GM19324 (cell line): Measurements from ENCODE around the gene AMZ1.
"Not testable (repeated sequence)": the region's sequence is repeated elsewhere in the genome, so short reads cannot be mapped to it uniquely, and the experiment has no call there.

Experiments used
- ATAC-seq: cut with Tn5 transposase; IDR thresholded peaks from one replicate; pipeline ENCODE4 v1.9.1; 2021; ENCODE audit warnings: mild to moderate bottlenecking, moderate library complexity; ENCODE audit not compliant: unreplicated experiment, low FRiP score

Gene AMZ1

GRCh38 chr7:2666588-2667250 lies 21.3 kb upstream of the AMZ1 start:
- no peak for ATAC-seq

GRCh38 chr7:2667843-2668242 lies 20.2 kb upstream of the AMZ1 start:
- no peak for ATAC-seq

GRCh38 chr7:2668401-2668800 lies 19.6 kb upstream of the AMZ1 start:
- ATAC-seq: no peak

- ATAC-seq: no peak
Measured at GRCh38 chr7:2670171-2670570, 17.8 kb upstream of the AMZ1 start.

- no peak for ATAC-seq
Measured at GRCh38 chr7:2670720-2671391, 17.1 kb upstream of the AMZ1 start.

GRCh38 chr7:2673214-2673613 lies 14.8 kb upstream of the AMZ1 start:
- ATAC-seq: not testable (repeated sequence)

- ATAC-seq: no peak
Measured at GRCh38 chr7:2673934-2674333, 14.1 kb upstream of the AMZ1 start.

- ATAC-seq: no peak
Measured at GRCh38 chr7:2675256-2675764, 12.7 kb upstream of the AMZ1 start.

GRCh38 chr7:2676576-2676975 lies 11.4 kb upstream of the AMZ1 start:
- ATAC-seq: not testable (repeated sequence)

GRCh38 chr7:2678454-2678853 lies 9.5 kb upstream of the AMZ1 start:
- ATAC-seq: not testable (repeated sequence)

GRCh38 chr7:2679135-2680127 lies 8.6 kb upstream of the AMZ1 start:
- ATAC-seq: not testable (repeated sequence)

GRCh38 chr7:2680256-2680655 lies 7.7 kb upstream of the AMZ1 start:
- no peak for ATAC-seq

- ATAC-seq: no peak
Measured at GRCh38 chr7:2680792-2681490, 7.1 kb upstream of the AMZ1 start.

- ATAC-seq: no peak
Measured at GRCh38 chr7:2681929-2682799, 5.8 kb upstream of the AMZ1 start.

- ATAC-seq: no peak
Measured at GRCh38 chr7:2684501-2684900, 3.5 kb upstream of the AMZ1 start.

- no peak for ATAC-seq
Measured at GRCh38 chr7:2686101-2686500, 1.9 kb upstream of the AMZ1 start.

- no peak for ATAC-seq
Measured at GRCh38 chr7:2687338-2687869, 598 bp upstream of the AMZ1 start.

- ATAC-seq: peak; percentile 70
Measured at GRCh38 chr7:2688409-2689342, 674 bp downstream of the AMZ1 start.
